Breast epithelium (tissue), 3 donors: Measurements from ENCODE around the gene ZFPL1.

Source experiments
- CTCF ChIP-seq, 3 donors: fragments of 450-650 bp; IDR thresholded peaks; one replicate each; pipeline ENCODE4 v1.5.1; 2016 to 2017; ENCODE audit warnings: antibody characterized with exemption in 3 of 3, mild to moderate bottlenecking in 3 of 3, moderate library complexity in 3 of 3
- POLR2A ChIP-seq: fragments of 450-650 bp; IDR thresholded peaks from one replicate; pipeline ENCODE4 v1.6.1; 2016; ENCODE audit warnings: antibody characterized with exemption, mild to moderate bottlenecking, moderate library complexity
- POLR2AphosphoS5 ChIP-seq, 3 donors: sonication (generic); formaldehyde crosslinking; IDR thresholded peaks; one replicate each; pipeline ENCODE4 v1.6.1; 2017; ENCODE audit warnings: antibody characterized with exemption in 3 of 3

GRCh38 chr11:65116370-65117205 is 32.6 kb downstream of the ZFPL1 start:
- TF ChIP-seq CTCF (IDR thresholded peaks at IDR 0.05): no peak
- TF ChIP-seq POLR2AphosphoS5 (IDR thresholded peaks at IDR 0.05): no peak
- TF ChIP-seq POLR2A: no peak
